DMS153 treated with DMSO at 0.1 percent for 48 hours (cell line): ENCODE results near the gene HFE.
"Not testable (repeated sequence)": the region's sequence is repeated elsewhere in the genome, so short reads cannot be mapped to it uniquely, and the experiment has no call there.

Experiments used
- DNase-seq: peaks from one replicate; lab custom pipeline; 2025; ENCODE audit not compliant: unreplicated experiment; lab: John Stamatoyannopoulos, UW

Gene HFE

GRCh38 chr6:26059941-26060340 is 27.3 kb upstream of the HFE start:
- DNase-seq = no peak

DNA sequence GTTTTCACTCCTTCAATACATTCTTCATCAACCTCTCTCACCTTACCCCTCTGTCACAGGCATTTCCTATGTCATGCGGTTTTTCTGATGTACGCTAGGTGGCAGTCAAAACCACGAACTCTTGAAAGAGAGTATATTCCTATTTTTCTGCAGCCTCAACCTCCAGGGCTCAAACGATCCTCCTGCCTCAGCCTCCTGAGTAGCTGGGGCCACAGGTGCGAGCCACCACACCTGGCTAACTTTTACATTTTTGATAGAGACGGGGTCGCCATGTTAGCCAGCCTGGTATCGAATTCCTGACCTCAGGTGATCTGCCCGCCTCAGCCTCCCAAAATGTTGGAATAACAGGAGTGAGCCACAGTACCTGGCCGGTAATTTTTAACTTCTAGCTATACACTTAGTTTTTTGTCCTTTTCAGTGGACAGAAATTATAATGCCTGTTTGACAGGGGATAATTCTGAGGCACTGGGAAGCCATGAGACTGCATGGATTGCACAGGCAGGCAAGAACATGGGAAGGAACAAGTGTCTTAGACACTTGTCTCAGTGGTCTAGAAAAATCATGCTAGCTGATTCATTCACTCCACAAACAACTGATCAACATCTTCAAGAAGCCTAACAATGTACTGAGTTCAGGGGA is 22.5 kb upstream of the HFE start:
- peak; percentile 47 for DNase-seq

- DNase-seq = peak; percentile 71
These were observed 21.3 kb upstream of the HFE start for GRCh38 chr6:26065952-26066380.

DNA sequence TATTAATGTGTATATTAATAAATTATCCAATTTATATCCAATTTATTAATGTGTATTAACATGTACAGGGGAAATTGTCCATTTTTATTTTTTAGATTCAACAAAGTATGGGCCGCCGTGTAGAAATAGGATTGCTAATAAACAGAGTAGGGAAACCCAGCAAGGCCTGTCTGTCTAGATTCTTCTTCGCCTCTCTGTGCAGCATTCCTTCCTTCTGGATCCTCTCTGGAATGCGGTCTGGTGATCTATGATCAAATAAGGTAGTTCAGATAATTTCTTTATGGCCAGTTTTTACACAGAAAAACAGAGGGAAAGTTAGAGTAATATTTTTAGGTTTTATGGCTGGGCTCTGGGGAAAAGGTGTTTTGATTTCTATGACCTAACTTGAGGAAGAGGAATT is 19.9 kb upstream of the HFE start:
- DNase-seq = no peak

DNA sequence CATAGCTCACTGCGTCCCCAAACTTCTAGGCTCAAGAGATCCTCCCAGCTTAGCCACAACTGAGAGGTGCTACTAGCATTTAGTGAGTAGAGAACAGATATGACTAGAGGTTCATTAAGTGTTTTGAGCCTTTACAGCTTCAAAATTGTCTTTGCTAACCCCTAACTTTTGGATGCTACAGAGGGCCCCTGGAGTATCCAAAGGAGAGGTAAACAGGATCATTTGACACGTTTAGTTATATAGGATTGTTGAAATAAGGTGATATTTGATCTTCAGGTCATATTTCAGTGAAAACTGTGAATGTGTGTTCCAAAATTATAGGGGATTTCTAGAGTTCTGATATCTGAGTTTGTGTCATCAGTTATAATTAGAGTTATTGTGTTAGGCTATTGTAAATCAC is 19.2 kb upstream of the HFE start:
- DNase-seq = no peak

GRCh38 chr6:26071135-26071534 is 16.1 kb upstream of the HFE start:
- no peak for DNase-seq

DNA sequence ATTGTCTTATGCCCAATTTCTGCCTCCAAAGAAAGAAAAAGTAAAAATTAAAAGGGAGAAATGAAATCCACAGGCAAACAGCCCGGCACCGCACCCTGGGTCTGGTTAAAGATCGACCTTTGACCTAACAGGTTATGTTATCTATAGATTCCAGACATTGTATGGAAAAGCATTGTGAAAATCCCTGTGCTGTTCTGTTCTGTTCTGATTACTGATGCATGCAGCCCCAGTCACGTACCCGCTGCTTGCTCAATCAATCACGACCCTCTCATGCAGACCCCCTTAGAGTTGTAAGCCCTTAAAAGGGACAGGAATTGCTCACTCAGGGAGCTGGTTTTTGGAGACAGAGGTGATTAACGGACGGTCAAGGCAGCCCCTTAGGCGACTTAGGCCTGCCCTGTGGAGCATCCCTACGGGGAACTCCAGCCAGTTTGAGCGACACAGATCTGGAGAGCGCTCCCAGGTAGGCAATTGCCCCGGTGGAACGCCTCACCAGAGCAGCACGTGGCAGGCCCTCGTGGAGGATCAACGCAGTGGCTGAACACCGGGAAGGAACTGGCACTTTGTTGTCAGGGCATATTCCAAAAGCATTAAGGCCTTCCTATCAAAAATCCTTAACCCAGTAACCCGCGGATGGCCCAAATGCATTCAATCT is 12.0 kb upstream of the HFE start:
- DNase-seq = no peak

- DNase-seq = not testable (repeated sequence)
These were observed 9.2 kb upstream of the HFE start for GRCh38 chr6:26078066-26078465.

DNA sequence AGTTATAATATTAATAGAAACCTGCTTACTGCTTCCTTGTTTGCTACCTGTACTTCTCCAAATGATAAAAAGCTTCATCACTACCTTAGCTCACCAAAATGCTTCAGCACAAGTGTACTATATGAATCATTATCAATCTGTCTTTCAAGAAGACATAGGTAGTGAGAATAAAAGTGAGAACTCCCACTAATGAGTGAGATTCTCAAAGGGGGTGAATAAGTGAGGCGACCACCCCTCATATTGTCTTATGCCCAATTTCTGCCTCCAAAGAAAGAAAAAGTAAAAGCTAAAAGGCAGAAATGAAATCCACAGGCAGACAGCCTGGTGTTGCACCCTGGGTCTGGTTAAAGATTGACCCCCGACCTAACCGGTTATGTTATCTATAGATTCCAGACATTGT is 6.1 kb upstream of the HFE start:
- DNase-seq = not testable (repeated sequence)

- DNase-seq = no peak
These were observed 1.0 kb upstream of the HFE start for GRCh38 chr6:26086211-26086610.

DNA sequence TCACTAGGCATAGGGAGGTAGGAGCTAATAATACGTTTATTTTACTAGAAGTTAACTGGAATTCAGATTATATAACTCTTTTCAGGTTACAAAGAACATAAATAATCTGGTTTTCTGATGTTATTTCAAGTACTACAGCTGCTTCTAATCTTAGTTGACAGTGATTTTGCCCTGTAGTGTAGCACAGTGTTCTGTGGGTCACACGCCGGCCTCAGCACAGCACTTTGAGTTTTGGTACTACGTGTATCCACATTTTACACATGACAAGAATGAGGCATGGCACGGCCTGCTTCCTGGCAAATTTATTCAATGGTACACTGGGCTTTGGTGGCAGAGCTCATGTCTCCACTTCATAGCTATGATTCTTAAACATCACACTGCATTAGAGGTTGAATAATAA is 1.1 kb downstream of the HFE start:
- DNase-seq = no peak

- no peak for DNase-seq
These were observed 2.0 kb downstream of the HFE start for GRCh38 chr6:26089272-26089671.

GRCh38 chr6:26092443-26092842 is 5.2 kb downstream of the HFE start:
- DNase-seq = no peak

DNA sequence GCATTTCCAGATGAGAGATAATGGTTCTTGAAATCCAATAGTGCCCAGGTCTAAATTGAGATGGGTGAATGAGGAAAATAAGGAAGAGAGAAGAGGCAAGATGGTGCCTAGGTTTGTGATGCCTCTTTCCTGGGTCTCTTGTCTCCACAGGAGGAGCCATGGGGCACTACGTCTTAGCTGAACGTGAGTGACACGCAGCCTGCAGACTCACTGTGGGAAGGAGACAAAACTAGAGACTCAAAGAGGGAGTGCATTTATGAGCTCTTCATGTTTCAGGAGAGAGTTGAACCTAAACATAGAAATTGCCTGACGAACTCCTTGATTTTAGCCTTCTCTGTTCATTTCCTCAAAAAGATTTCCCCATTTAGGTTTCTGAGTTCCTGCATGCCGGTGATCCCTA is 6.8 kb downstream of the HFE start:
- DNase-seq = no peak

GRCh38 chr6:26097268-26097875 is 10.1 kb downstream of the HFE start:
- DNase-seq = peak; percentile 85

- no peak for DNase-seq
These were observed 16.0 kb downstream of the HFE start for GRCh38 chr6:26103141-26103769.

GRCh38 chr6:26103770-26104456 is 16.7 kb downstream of the HFE start:
- DNase-seq = peak; percentile 93

DNA sequence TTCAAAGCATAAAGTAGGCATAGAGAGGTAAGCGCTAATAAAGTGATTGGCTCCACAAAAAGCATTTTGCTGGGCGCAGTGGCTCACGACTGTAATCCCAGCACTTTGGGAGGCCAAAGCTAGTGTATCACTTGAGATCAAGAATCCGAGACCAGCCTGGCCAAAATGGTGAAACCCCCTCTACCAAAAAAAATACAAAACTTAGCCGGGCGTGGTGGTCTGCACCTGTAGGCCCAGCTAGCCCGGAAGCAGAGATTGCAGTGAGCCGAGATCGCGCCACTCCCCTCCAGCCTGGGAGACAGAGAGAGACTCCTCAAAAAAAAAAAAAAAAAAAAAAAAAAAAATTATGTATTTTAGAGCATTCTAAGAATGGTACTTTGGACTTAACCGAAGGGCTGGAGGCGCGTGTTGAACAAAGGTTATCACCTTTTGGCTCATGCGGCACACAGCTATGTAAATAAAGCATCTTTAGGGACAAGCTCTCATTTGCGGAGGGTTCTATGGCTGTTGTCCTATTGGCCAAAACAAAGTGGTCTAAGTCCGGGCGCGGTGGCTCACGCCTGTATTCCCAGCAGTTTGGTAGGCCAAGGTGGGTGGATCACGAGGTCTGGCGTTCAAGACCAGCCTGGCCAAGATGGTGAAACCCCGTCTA is 17.4 kb downstream of the HFE start:
- no peak for DNase-seq

- DNase-seq = no peak
These were observed 18.0 kb downstream of the HFE start for GRCh38 chr6:26105109-26105730.

- DNase-seq = no peak
These were observed 18.6 kb downstream of the HFE start for GRCh38 chr6:26105842-26106241.

DNA sequence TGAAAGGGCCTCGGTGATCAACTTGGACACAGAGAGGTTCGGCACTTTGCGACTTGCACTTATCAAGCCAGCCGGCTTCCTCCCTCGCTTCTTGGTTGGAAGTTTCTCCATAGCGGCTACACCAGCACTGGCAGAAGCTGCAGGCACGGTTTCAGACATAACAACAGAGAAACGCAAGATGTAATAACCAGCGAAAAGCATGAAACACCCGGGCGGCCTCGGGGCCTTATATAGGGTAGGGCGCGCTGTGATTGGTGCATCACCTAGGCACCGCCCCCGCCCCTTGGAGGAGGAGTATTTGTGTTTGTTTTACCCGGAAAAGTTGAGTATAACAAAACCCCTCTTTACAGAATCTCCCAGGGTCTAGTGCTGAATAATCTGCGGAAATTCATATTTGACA is 20.7 kb downstream of the HFE start:
- no peak for DNase-seq
